ENCODE data around the gene FAM20C. TPM values are rescaled to one million over a fixed set of nuclear protein-coding genes. Genes with fewer than 3 reads are reported as not detected.

Gene FAM20C
- total RNA-seq, 4 donors from 2014 or later = 43.0 to 112 (median 44.0) TPM

- Histone ChIP-seq H3K27ac (peak overlapping the region in 2 of 4 donors; percentile 63 to 72), H3K4me1 (peaks cover 0 to 35% (median 4%) of the 10 kb centered on the region in 4 donors), H3K9me3 (no peaks in the 10 kb centered on the region), H3K36me3 (peaks cover 0 to 58% (median 0%) of the 10 kb centered on the region in 3 donors), H3K27me3 (no peaks in the 10 kb centered on the region), H3K4me3 (no peak overlapping the region)
- 56 to 73% methylated on average over 22 of the region's 22 CpGs for WGBS, 2 donors
- no peak for DNase-seq (ENCODE audit: low spot score in 2 of 2)
- no peak for TF ChIP-seq EP300 (IDR thresholded peaks at IDR 0.05)
- no peak for TF ChIP-seq POLR2A (IDR thresholded peaks at IDR 0.05)
- no peak for TF ChIP-seq CTCF (IDR thresholded peaks at IDR 0.05)
Measured at GRCh38 chr7:244974-245373, 52.6 kb downstream of the FAM20C start.

- H3K4me1 ChIP-seq = peaks cover 0 to 32% (median 4%) of the 10 kb centered on the region in 4 donors
- TF ChIP-seq POLR2A (IDR thresholded peaks at IDR 0.05) = no peak
- no peak for TF ChIP-seq EP300 (IDR thresholded peaks at IDR 0.05)
- no peak for TF ChIP-seq CTCF (IDR thresholded peaks at IDR 0.05)
- no peaks in the 10 kb centered on the region for H3K9me3 ChIP-seq
- H3K4me3 ChIP-seq = no peak overlapping the region
- DNase-seq (ENCODE audit: low spot score in 2 of 2) = no peak
- H3K27ac ChIP-seq = peak overlapping the region in 1 of 4 donors; percentile 72
- peaks cover 0 to 65% (median 0%) of the 10 kb centered on the region in 3 donors for H3K36me3 ChIP-seq
- 89 to 93% methylated on average over 24 to 27 of the region's 36 CpGs for WGBS, 2 donors
- no peaks in the 10 kb centered on the region for H3K27me3 ChIP-seq
Measured at GRCh38 chr7:245574-246295, 53.4 kb downstream of the FAM20C start.

GRCh38 chr7:246451-246850, 54.1 kb downstream of the FAM20C start:
- Histone ChIP-seq H3K9me3 (no peaks in the 10 kb centered on the region), H3K4me1 (peaks cover 0 to 25% (median 4%) of the 10 kb centered on the region in 4 donors), H3K27ac (no peak overlapping the region), H3K27me3 (no peaks in the 10 kb centered on the region), H3K4me3 (no peak overlapping the region), H3K36me3 (peaks cover 0 to 72% (median 0%) of the 10 kb centered on the region in 3 donors)
- WGBS, 2 donors = 85 to 92% methylated on average over 22 of the region's 22 CpGs
- DNase-seq (ENCODE audit: low spot score in 2 of 2) = no peak
- TF ChIP-seq POLR2A (IDR thresholded peaks at IDR 0.05) = no peak
- TF ChIP-seq EP300 (IDR thresholded peaks at IDR 0.05) = no peak
- TF ChIP-seq CTCF (IDR thresholded peaks at IDR 0.05) = no peak

GRCh38 chr7:247181-247580, 54.8 kb downstream of the FAM20C start:
- H3K36me3 ChIP-seq = peaks cover 0 to 76% (median 0%) of the 10 kb centered on the region in 3 donors
- H3K4me1 ChIP-seq = peaks cover 0 to 24% (median 4%) of the 10 kb centered on the region in 4 donors
- H3K4me3 ChIP-seq = no peak overlapping the region
- WGBS, 2 donors = 69 to 71% methylated on average over 8 to 11 of the region's 12 CpGs
- no peaks in the 10 kb centered on the region for H3K27me3 ChIP-seq
- no peaks in the 10 kb centered on the region for H3K9me3 ChIP-seq
- TF ChIP-seq EP300 (IDR thresholded peaks at IDR 0.05) (no peak), CTCF (IDR thresholded peaks at IDR 0.05) (no peak), POLR2A (IDR thresholded peaks at IDR 0.05) (no peak)
- no peak overlapping the region for H3K27ac ChIP-seq
- no peak for DNase-seq (ENCODE audit: low spot score in 2 of 2)

- peaks cover 0 to 24% (median 4%) of the 10 kb centered on the region in 4 donors for H3K4me1 ChIP-seq
- H3K27me3 ChIP-seq = no peaks in the 10 kb centered on the region
- no peak overlapping the region for H3K27ac ChIP-seq
- TF ChIP-seq EP300 (IDR thresholded peaks at IDR 0.05) (no peak), CTCF (IDR thresholded peaks at IDR 0.05) (no peak), POLR2A (IDR thresholded peaks at IDR 0.05) (no peak)
- no peaks in the 10 kb centered on the region for H3K9me3 ChIP-seq
- H3K4me3 ChIP-seq = no peak overlapping the region
- DNase-seq (ENCODE audit: low spot score in 2 of 2) = no peak
- WGBS, 2 donors = 83 to 84% methylated on average over 16 of the region's 16 CpGs
- peaks cover 0 to 76% (median 0%) of the 10 kb centered on the region in 3 donors for H3K36me3 ChIP-seq
Measured at GRCh38 chr7:247636-248035, 55.3 kb downstream of the FAM20C start.
